GM19025 (cell line): ENCODE measurements around the gene GIPC2.
"Not testable (repeated sequence)": the region's sequence is repeated elsewhere in the genome, so short reads cannot be mapped to it uniquely, and the experiment has no call there.

Experiments used
- ATAC-seq: cut with Tn5 transposase; IDR thresholded peaks from one replicate; pipeline ENCODE4 v1.9.1; 2021; ENCODE audit warnings: mild to moderate bottlenecking, low read depth, moderate library complexity; ENCODE audit not compliant: unreplicated experiment

GIPC2 gene

DNA sequence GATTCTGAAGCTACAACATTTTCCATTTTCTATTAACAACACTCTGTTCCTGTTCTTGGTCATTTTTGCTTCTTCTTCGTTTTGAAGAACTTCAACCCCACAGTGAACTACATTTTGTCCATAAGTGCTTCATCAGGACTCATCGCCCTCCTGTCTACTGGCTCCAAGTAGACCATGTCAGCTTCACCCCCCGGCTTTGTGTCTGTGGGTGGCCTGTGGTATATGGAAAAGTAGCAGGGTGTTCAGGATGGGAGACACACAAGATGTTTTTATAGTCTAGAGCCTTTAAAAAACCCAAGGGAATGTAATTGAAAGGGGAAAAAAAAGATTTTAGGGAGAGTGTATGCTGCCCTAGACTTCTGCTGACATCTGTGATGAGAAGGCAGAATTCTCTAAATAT is 46.1 kb downstream of the GIPC2 start:
- no peak for ATAC-seq

DNA sequence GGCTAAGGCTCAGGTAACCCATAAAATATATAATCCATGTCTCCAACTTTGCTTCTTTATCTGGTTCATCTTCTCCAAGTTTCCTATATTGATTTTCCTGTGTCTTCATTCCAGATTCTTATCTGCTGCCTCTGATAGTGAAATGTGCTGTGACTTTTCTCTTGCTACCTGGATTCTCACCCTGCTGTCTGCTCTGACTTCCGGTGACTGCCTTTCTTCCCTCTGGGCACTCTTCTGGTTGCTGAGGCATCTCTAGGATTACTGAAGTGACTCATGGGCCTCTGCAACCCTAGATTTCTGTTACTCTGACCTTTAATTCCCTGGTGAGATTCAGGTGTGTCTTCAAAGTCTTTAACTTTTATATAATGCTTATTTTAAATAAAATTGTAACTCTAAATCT is 46.9 kb downstream of the GIPC2 start:
- ATAC-seq, result no peak

DNA sequence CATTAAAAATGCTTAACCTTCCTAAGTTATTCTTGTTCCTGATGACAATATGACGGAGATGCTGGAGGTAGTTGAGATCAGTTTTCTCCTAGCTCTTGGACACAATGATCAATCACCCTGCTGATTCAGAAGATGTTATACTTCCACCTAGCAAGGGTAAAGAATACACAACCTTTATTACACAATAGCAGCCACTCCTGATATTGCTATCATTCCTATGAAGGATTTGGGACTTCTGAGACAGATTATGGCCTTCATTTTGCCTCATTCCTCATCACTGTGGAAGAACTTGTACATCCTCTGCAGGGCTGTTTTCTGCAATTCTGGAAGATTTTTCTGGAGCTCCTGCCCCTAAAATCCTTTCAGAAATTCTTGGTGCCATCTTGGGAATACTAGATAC is 47.8 kb downstream of the GIPC2 start:
- no peak for ATAC-seq

DNA sequence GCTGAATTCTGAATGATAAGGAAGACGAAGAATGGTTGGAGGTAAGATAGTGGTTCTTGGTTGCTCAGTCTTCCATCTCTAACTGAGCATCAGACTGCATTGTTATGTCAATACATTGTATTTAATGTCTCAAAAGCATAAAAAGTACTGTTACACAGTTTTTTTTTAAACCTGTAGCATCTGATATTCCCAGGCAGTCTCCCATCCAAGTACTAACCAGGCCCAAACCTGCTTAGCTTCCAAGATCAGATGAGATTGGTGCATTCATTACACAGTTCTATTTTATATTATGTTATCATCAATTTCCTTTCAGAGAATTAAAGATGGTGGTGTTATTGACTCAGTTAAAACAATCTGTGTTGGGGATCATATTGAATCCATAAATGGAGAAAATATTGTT is 48.9 kb downstream of the GIPC2 start:
- no peak for ATAC-seq

DNA sequence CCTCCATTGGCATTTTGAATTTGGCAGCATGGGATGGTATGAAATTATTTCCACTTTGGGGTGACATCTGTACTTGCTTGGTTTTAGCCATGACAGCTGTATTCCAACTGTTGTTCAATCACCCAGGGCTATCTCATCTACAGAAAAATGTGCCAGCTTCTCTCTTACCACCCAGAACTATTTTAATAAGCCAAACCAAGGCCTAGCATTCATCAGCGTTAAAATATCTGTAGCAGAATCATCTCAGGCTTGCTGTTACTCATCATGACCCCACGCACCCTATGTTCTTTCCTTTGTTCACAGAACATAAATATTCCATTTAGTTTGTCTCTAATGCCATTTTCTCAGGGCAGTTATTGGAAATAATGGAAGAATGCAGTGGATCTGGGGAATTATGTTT is 49.8 kb downstream of the GIPC2 start:
- ATAC-seq, result no peak

DNA sequence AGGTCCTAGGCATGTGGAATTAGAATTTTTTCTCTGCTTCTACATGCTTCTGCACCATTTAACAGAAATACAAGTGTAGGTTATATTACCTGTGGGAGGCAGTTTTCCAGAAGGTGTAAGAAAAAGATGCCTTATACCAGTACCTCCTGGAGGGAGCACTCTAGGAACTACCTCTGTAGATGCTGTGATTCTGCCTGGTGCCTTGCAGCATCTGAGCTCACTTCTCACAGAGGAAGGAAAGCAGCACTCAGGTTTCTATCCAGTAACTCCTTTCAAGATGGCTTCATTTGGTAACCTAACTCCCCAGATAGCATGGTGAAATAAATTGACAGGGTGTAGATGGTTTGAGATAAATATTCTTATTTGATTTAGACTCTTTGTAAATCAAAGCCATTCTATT is 50.3 kb downstream of the GIPC2 start:
- ATAC-seq, result no peak

DNA sequence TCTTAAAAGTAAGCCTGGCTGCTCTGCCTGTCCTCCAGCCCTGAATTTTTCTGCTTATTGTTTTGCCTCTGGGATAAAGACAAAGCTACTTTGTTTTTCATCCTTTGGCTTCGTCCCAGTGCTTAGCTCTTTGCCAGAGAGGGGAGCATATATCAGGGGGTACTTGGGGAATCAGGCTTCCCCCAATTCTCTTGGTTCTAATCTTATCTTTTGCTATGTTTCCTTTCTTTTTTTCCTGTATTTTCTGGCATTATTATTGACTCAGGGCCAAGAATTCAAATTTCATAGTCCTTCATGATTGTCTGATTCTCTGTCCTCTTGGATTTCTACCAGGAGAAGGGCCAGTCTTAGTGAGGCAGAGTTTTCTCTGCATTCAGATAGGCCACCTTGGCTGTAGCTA is 51.2 kb downstream of the GIPC2 start:
- no peak for ATAC-seq

DNA sequence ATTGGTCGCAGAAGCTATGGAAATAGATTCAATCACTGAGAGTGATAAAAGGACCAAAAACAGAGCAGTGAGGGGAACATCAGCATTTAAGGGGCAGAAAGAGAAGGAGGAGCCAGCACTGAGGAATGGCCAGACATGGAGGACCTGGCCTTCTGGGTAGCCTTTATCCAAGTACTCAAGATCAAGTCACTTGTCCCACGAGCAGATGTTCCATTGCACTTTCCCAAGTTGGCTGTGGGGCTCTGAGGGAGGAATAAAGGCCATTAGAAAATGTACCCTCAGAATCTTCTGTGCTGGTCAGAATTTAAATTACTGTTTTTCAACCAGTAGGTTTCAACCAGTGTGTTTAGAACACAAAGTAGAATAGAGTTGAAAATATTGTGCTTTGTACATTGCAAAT is 55.3 kb downstream of the GIPC2 start:
- no peak for ATAC-seq

DNA sequence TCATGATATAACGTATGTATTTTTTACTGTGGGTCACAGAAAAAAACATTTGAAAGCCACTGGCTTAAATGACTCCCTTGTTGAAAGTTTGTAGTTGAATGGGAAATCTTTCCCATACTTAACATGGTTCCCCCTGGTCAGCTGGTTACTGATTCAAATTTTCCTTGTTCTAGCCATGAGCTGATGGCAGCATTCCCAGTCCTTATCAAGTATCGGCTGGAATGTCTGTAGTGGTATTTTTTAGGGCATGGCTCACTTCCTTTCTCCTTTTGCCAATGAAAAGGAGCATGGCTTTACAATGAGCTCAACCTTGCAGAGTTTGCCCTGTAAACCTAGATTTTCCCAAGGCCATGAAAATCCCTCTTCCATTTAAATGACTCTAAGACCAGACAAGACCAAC is 55.7 kb downstream of the GIPC2 start:
- no peak for ATAC-seq

DNA sequence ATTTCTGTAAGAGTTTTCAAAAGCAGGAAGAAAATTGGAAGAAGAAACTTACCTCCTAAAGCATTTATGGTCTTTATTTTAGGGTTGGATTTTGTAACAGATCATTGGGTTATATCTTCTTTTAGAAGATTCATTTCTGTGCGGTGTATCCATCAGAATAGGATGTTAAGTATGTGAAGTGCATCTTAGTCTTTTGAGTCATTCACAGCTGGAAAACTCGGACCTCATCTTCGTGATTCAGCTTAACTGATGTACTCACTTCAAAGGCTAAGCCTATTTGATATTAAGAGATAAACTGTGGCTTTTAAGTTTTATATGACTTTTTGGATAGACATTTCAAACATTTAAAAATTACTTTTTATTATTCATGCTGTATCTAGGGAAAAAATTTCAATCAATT is 56.3 kb downstream of the GIPC2 start:
- no peak for ATAC-seq

DNA sequence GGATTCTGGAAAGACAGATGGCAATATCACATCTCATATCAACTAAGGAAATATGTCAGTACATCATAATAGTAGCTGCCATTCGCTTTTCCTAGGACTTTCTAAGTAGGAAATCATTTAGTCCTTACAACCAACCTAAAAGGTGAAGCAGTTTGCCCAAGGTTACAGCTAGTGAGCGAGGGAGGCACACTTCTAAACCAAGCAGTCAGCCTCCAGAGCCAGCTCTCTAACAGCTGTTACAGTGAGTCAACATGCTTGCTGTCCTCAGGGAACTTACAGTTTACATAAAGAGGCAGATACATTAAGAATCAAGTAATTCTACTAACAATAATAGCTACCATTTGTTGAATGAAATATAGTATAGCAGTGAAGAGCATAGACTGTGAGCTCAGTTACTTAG is 57.1 kb downstream of the GIPC2 start:
- no peak for ATAC-seq

DNA sequence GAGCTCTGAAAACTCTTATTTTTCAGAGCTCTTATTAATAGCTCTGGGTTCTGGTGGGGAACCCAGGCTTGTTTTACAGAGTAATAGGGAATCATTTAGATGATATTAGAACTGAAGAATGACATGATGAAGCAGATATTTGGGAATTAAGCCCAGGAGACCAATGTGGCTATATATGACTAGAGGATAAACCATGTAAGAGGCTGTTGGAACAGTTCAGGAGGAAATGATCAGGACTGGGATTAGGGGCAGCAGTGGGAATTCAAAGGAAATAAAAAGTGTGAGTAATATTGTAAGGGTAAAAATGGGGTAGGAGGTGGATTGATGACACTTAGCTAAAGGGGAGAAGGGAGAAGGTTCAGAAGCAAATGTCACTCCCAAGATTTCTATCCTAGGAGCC is 58.6 kb downstream of the GIPC2 start:
- ATAC-seq, result no peak

DNA sequence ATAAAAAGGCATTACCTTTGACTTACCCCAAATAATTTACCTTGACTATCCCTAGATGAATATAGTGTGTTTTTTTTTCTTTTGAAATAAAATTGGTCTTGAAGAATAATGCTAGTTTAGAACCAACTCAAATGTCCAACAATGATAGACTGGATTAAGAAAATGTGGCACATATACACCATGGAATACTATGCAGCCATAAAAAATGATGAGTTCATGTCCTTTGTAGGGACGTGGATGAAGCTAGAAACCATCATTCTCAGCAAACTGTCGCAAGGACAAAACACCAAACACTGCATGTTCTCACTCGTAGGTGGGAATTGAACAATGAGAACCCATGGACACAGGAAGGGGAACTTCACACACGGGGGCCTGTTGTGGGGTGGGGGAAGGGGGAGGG is 63.9 kb downstream of the GIPC2 start:
- ATAC-seq, result not testable (repeated sequence)

DNA sequence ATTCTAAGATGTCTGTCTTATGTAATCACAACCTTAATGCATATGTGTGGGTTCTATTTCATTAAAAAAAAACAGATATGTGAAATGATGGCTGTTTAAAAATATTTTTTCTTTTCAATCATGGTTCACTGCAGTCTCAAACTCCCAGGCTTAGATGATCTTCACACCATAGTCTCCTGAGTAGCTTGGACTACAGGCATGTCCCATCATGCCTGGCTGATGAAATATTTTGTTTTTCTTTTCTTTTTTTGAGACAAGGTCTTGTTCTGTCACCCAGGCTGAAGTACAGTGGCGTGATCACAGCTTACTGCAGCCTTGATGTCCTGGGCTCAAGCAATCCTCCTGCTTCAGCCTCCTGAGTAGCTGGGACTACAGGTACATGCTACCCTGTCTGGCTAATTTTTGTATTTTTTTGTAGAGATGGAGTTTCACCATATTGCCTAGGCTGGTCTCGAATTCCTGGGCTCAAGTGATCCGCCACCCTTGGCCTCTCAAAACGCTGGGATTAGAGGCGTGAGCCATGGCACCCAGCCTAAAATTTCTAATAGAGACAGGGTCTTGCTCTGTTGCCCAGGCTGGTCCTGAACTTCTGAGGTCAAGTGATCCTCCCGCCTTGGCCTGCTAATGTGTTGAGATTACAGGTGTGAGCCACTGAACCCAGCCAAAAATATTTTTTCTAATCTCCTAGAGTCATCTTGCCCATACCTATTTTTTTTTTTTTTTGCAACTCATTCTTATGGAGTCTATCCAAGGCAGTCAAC is 67.6 kb downstream of the GIPC2 start:
- no peak for ATAC-seq

DNA sequence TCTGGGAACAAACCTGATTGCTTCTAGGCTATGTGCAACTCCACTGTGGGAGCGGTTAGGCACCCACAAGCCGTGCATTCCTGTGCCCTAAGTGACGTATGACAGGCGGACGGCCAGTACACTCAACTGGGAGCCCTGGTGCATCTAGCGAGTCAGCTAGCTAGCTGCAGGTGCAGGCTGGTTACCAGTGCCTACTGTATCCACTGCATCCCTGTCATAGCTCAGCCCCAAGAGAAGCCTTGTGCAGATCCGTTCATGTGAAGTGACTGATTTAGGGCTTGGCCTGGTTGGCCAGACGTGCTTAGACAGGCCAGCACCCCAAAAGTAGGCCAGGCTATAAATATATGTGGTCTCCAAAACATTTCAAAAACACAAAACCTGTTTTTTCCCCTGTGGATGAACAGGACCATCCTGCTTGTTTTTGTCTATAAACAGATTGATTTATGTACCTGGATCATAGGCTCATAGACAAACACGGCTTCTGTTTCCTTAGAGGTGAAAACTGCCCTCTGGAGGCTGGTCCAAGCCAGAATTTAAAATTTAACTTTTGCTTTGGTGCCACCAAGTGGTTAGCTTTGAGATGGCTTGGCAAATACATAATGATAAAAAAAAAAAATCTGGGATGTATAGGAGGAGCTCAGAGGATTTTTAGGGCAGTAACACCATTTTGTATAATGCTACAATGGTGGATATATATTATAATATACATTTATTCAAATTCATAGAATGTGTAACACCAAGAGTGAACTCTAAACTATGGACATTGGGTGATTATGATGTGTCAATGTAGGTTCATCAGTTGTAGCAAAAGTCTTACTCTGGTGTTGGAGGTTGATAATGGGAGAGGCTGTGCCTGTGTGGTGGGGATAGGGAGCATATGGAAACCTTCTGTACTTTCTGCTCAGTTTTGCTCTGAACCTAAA is 68.5 kb downstream of the GIPC2 start:
- peak; percentile 89 for ATAC-seq

DNA sequence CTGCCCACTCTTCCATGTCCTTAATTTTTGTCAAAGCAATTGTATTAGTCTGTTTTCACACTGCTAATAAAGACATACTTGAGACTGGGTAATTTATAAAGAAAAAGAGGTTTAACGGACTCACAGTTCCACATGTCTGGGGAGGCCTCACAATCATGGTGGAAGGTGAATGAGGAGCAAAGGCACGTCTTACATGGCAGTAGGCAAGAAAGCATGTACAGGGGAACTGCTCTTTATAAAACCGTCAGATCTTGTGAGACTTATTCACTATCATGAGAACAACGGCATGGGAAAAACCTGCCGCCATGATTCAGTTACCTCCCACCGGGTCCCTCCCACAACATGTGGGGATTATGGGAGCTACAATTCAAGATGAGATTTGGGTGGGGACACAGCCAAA is 74.7 kb downstream of the GIPC2 start:
- ATAC-seq, result not testable (repeated sequence)

DNA sequence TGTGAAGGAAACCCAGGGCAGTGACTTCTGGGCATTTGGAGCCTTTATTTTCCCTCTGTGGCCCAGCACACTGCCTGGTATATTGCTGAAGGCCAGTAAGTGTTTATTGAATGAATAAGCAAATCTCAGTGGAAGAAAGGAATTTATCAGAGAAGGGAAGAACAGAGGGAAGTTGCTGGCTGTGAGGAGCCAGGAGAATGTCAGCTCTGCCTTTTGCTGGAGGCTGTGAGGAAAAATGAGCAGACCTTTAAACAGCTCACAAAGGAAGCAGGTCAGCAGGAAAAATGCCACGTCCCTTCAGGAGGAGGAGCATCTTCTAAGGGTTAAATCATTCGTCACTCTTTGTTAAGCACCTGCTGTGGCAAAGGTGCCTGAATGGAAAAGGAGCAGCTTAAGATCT is 75.9 kb downstream of the GIPC2 start:
- ATAC-seq, result no peak

DNA sequence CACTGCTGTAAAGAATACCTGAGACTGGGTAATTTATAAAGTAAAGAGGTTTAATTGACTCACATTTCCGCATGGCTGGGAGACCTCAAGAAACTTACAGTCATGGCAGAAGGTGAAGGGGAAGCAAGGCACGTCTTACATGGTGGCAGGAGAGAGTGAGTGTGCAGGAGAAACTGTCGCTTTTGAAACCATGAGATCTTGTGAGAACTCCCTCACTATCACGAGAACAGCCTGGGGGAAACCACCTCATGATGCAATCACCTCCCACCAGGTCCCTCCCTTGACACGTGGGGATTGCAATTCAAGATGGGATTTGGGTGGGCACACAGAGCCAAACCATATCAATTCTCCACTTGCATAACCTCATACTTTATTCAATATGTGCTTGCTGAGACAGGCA is 76.6 kb downstream of the GIPC2 start:
- ATAC-seq, result no peak

DNA sequence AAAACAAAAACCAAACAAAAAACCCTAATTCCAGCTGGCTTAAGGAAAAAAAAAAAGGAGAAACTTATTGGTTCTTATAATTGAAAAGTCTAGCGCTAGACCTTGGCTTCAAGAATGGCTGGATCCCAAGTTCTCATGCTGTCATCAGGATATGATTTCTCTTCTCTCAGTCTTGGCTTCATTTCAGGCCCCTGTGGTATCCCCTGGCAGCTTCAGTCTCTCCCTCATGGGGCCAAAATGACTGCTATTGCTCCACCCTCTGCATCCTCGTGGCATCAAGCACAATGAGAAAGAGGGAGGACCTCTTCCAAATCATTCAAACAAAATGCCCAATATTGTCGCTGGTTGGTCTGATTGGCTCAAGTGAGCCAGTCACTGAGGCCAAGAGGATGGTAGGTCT is 80.7 kb downstream of the GIPC2 start:
- ATAC-seq, result no peak

DNA sequence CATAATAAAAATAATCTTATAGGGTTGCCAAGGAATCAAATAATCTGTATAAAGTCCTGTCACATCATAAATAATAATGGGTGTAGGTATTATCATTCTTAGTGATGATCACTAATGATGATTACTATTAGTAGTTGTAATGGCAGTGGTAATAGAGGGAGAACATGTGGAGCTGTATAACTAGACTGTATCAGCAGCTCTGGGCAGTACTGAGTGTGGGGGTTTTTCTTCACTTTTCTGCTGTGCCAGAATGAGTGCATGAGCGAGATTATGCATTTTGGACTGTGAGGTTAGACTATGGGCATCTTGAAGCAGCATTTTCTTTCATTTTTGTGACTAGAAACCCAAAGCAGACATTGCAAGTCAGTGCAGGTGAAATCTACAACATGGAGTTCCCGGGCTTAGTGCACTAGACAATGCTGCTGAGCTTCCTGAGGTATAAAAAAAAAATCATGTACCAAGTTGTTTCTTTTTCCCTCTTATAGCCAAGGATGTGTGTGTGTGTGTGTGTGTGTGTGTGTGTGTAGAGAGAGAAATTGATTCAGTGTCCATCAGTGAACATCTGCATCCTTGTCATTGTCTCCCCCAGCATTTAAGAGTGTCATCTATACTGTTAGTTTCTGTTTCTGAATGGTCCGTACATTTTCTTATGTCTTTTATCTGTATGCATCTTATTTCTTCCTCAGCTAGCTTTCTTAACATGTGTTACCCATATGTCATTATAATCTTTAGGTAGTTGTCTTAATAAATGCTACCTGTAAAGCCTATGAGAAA is 86.6 kb downstream of the GIPC2 start:
- no peak for ATAC-seq

DNA sequence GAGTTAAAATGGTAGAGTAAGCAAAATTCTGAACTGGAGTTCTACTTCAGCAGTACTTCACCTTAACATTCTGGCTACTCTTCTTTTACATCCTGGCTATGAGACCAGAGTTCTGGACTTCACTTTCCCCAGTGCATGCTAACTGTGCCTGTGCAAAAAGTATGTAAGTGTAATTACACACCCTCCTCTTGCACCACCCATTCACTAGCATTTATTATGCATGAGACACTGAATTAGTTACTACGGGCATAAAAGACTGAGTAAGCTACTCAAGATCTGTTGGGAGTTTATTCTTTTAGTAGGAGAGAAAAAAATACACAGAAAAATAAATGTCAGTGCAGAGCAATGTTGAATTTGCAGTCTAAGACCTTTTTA is 87.2 kb downstream of the GIPC2 start:
- no peak for ATAC-seq
